Breast epithelium (tissue), 4 donors: Measurements from ENCODE around the gene PRPF38A. TPM values are rescaled to one million over a fixed set of nuclear protein-coding genes. Genes with fewer than 3 reads are reported as not detected.

Source experiments
- DNase-seq, 2 donors: peaks; one replicate each; pipeline ENCODE4 v3.0.0-alpha.2; 2019; ENCODE audit warnings: low spot score in 2 of 2
- H3K27ac ChIP-seq, 2 donors: fragments of 200-600 bp; sonication (generic) in 1 of 2; one replicate each; pipeline ENCODE4 v1.5.1; 2016 to 2019; ENCODE audit warnings: mild to moderate bottlenecking in 1 of 2
- H3K27me3 ChIP-seq, 2 donors: fragments of 200-600 bp; sonication (generic) in 1 of 2; one replicate each; pipeline versions ENCODE4 v1.5.1 to v1.6.0; 2017 to 2019; ENCODE audit warnings: control low read depth in 1 of 2, mild to moderate bottlenecking in 1 of 2
- H3K36me3 ChIP-seq: fragments of 200-600 bp; one replicate; pipeline ENCODE4 v1.5.1; 2019
- H3K4me1 ChIP-seq, 2 donors: fragments of 200-600 bp; sonication (generic); one replicate each; pipeline ENCODE4 v1.5.1; 2016 to 2019; ENCODE audit warnings: control low read depth in 1 of 2
- H3K4me3 ChIP-seq, 3 donors: fragments of 200-600 bp; sonication (generic); 1 replicate in 2 of 3; 2 replicates in 1 of 3; pipeline ENCODE4 v1.5.1; 2016 to 2019; ENCODE audit warnings: mild to moderate bottlenecking in 3 of 3, moderate library complexity in 2 of 3
- H3K9me3 ChIP-seq, 2 donors: fragments of 200-600 bp; sonication (generic) in 1 of 2; one replicate each; pipeline ENCODE4 v1.5.1; 2016 to 2019; ENCODE audit warnings: control low read depth in 1 of 2
- CTCF ChIP-seq, 3 donors: fragments of 450-650 bp; IDR thresholded peaks; one replicate each; pipeline ENCODE4 v1.5.1; 2016 to 2017; ENCODE audit warnings: antibody characterized with exemption in 3 of 3, mild to moderate bottlenecking in 3 of 3, moderate library complexity in 3 of 3
- POLR2A ChIP-seq: fragments of 450-650 bp; IDR thresholded peaks from one replicate; pipeline ENCODE4 v1.6.1; 2016; ENCODE audit warnings: antibody characterized with exemption, mild to moderate bottlenecking, moderate library complexity
- POLR2AphosphoS5 ChIP-seq, 3 donors: sonication (generic); formaldehyde crosslinking; IDR thresholded peaks; one replicate each; pipeline ENCODE4 v1.6.1; 2017; ENCODE audit warnings: antibody characterized with exemption in 3 of 3
- intact Hi-C: fragments of 100-400 bp; cut with DNase I; formaldehyde crosslinking; loops from one replicate; pipeline ENCODE4 v1.15.1; 2023; ENCODE audit warnings: low total_unique reads
- total RNA-seq, 3 donors: library from RNA; depleted of rRNA; stranded (reverse); fragments of >200 nt; gene quantifications; one replicate each; pipeline ENCODE4 v1.1.0, GENCODE V29; 2016

The PRPF38A gene
- total RNA-seq, 3 donors from 2014 or later = 13.1 to 20.9 (median 19.7) TPM

GRCh38 chr1:52423055-52423454, 18.7 kb downstream of the PRPF38A start:
- H3K4me3 ChIP-seq = no peak overlapping the region
- DNase-seq = no peak
- intact Hi-C loops = no loop called here

GRCh38 chr1:52423771-52424170, 19.4 kb downstream of the PRPF38A start:
- Histone ChIP-seq H3K36me3 (peaks cover 4% of the 10 kb centered on the region), H3K4me1 (no peaks in the 10 kb centered on the region), H3K4me3 (no peak overlapping the region), H3K27ac (no peak overlapping the region), H3K9me3 (no peaks in the 10 kb centered on the region), H3K27me3 (no peaks in the 10 kb centered on the region)
- intact Hi-C loops = no loop called here
- DNase-seq = no peak
- TF ChIP-seq POLR2AphosphoS5 (IDR thresholded peaks at IDR 0.05) = no peak
- TF ChIP-seq POLR2A = no peak
- TF ChIP-seq CTCF (IDR thresholded peaks at IDR 0.05) = no peak

More at GRCh38 chr1:52423055-52423454, 18.7 kb downstream of the PRPF38A start:
- Histone ChIP-seq H3K9me3 (no peaks in the 10 kb centered on the region), H3K4me1 (no peaks in the 10 kb centered on the region), H3K27ac (no peak overlapping the region), H3K36me3 (peaks cover 4% of the 10 kb centered on the region), H3K27me3 (no peaks in the 10 kb centered on the region)
- TF ChIP-seq POLR2AphosphoS5 (IDR thresholded peaks at IDR 0.05) (no peak), POLR2A (no peak), CTCF (IDR thresholded peaks at IDR 0.05) (no peak)

- peaks cover 4% of the 10 kb centered on the region for H3K36me3 ChIP-seq
- H3K27ac ChIP-seq = no peak overlapping the region
Observed at GRCh38 chr1:52424231-52424636, 19.8 kb downstream of the PRPF38A start.

DNA sequence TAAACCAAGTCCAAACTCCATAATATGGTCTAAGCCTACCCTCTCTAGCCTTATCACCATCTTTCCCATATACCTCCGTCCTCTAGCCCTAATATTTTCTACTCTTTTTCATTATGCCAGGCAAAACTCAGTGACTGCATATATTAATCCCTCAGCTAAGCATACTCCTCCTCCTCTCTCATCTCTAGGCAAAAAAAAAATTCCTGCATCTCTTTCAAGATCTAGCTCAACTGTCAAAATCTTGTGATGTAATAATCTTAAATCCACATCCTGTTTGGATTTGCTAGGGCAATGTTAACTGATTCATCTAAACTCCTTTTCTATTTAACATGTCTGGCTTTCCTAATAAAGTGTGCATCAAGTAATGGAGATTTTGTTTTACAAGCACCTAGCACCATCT, 20.4 kb downstream of the PRPF38A start:
- Histone ChIP-seq H3K4me3 (no peak overlapping the region), H3K4me1 (no peaks in the 10 kb centered on the region), H3K27me3 (no peaks in the 10 kb centered on the region), H3K9me3 (no peaks in the 10 kb centered on the region), H3K27ac (no peak overlapping the region), H3K36me3 (peaks cover 4% of the 10 kb centered on the region)
- TF ChIP-seq POLR2A = no peak
- no peak for TF ChIP-seq CTCF (IDR thresholded peaks at IDR 0.05)
- no peak for TF ChIP-seq POLR2AphosphoS5 (IDR thresholded peaks at IDR 0.05)
- intact Hi-C loops = no loop called here
- no peak for DNase-seq

More at GRCh38 chr1:52424231-52424636, 19.8 kb downstream of the PRPF38A start:
- Histone ChIP-seq H3K27me3 (no peaks in the 10 kb centered on the region), H3K4me1 (no peaks in the 10 kb centered on the region), H3K9me3 (no peaks in the 10 kb centered on the region), H3K4me3 (no peak overlapping the region)
- TF ChIP-seq POLR2AphosphoS5 (IDR thresholded peaks at IDR 0.05) = no peak
- TF ChIP-seq POLR2A = no peak
- no peak for TF ChIP-seq CTCF (IDR thresholded peaks at IDR 0.05)
- no peak for DNase-seq
- intact Hi-C loops = no loop called here

- peaks cover 4% of the 10 kb centered on the region for H3K36me3 ChIP-seq
- no peaks in the 10 kb centered on the region for H3K9me3 ChIP-seq
- TF ChIP-seq POLR2A (no peak), POLR2AphosphoS5 (IDR thresholded peaks at IDR 0.05) (no peak), CTCF (IDR thresholded peaks at IDR 0.05) (no peak)
- intact Hi-C loops = no loop called here
- no peak overlapping the region for H3K27ac ChIP-seq
- H3K4me3 ChIP-seq = no peak overlapping the region
- H3K27me3 ChIP-seq = no peaks in the 10 kb centered on the region
- no peaks in the 10 kb centered on the region for H3K4me1 ChIP-seq
- DNase-seq = no peak
Observed at GRCh38 chr1:52426371-52426770, 22.0 kb downstream of the PRPF38A start.
